SK-N-MC (cell line): Measurements from ENCODE around the gene ADAD1.

ENCODE experiments used
- EZH2 ChIP-seq: fragments of 200-600 bp; sonication (generic); IDR thresholded peaks from one replicate; pipeline ENCODE4 v1.6.1; 2017; ENCODE audit warnings: antibody characterized with exemption
- FOXP2 ChIP-seq: optimal IDR thresholded peaks from 2 replicates; pipeline ENCODE3; 2011; ENCODE audit warnings: mild to moderate bottlenecking, moderate library complexity; ENCODE audit not compliant: insufficient read depth; ENCODE audit errors: extremely low read length, control extremely low read depth
- POLR2AphosphoS5 ChIP-seq: IDR thresholded peaks from 2 replicates; pipeline ENCODE4 v1.6.1; 2012; ENCODE audit warnings: mild to moderate bottlenecking, low read depth, low read length, borderline replicate concordance

DNA sequence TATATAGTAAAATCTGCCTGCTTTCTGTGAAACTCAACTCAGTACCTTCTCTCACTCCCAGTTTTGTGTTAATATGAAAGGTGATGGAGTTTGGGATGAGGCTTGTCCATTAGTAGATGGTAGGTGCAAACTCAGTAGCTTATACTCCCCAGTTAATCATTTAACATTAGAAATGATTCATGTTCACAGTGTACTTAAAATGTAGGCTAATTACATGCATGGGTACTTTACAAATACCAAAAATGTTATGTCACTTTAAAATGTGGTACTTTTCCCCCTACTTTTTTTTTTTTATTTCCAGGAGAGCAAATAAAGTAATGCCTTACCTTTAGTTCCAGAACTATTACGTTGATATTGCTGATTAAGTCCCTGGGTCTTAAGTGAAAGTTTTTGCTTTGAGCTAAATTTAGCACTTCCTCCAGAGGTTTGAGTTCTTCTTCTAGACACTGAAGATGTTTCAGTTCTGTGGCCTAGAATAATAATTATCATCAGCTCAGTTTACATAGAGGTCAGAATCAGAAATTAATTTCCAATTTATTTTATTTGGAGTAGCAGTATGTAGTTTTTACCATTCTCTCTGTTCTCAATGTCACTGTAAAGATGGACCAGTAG, 74.7 kb downstream of the ADAD1 start:
- TF ChIP-seq EZH2 (no peak), POLR2AphosphoS5 (no peak), FOXP2 (no peak)
